GM23248 (cell line): ENCODE measurements around the gene PACS1. TPM values are rescaled to one million over a fixed set of nuclear protein-coding genes. Genes with fewer than 3 reads are reported as not detected.

Source experiments
- DNase-seq: peaks from one replicate; pipeline ENCODE4 v3.0.0-alpha.2; 2015
- H2AFZ ChIP-seq: fragments of 200-600 bp; sonication (generic); 2 replicates; pipeline ENCODE4 v1.6.1; 2016; ENCODE audit warnings: antibody characterized with exemption
- H3F3A ChIP-seq: fragments of 200-600 bp; sonication (generic); 2 replicates; pipeline ENCODE4 v1.6.1; 2016; ENCODE audit warnings: mild to moderate bottlenecking, antibody characterized with exemption, mixed run types; ENCODE audit not compliant: insufficient read depth
- H3K27ac ChIP-seq: fragments of 200-600 bp; sonication (generic); 2 replicates; pipeline ENCODE4 v1.5.1; 2016; ENCODE audit warnings: mild to moderate bottlenecking
- H3K27me3 ChIP-seq: fragments of 200-600 bp; sonication (generic); replicated peaks from 2 replicates; pipeline ENCODE4 v1.6.1; 2016; ENCODE audit warnings: mild to moderate bottlenecking; ENCODE audit not compliant: insufficient read depth
- H3K36me3 ChIP-seq: fragments of 200-600 bp; sonication (generic); 2 replicates; pipeline ENCODE4 v1.6.1; 2016; ENCODE audit warnings: low read depth, mild to moderate bottlenecking
- H3K4me1 ChIP-seq: fragments of 200-600 bp; sonication (generic); 2 replicates; pipeline ENCODE4 v1.6.1; 2016; ENCODE audit warnings: mild to moderate bottlenecking; ENCODE audit not compliant: insufficient read depth
- H3K4me2 ChIP-seq: fragments of 200-600 bp; sonication (generic); one replicate; pipeline ENCODE4 v1.6.1; 2016; ENCODE audit warnings: mild to moderate bottlenecking; ENCODE audit not compliant: unreplicated experiment
- H3K4me3 ChIP-seq: fragments of 200-600 bp; sonication (generic); 2 replicates; pipeline ENCODE4 v1.5.1; 2016; ENCODE audit warnings: mild to moderate bottlenecking
- H3K79me2 ChIP-seq: fragments of 200-600 bp; sonication (generic); 2 replicates; pipeline ENCODE4 v1.6.1; 2016; ENCODE audit warnings: mild to moderate bottlenecking; ENCODE audit not compliant: insufficient read depth
- H3K9ac ChIP-seq: fragments of 200-600 bp; sonication (generic); 2 replicates; pipeline ENCODE4 v1.6.1; 2016; ENCODE audit warnings: mild to moderate bottlenecking
- H3K9me2 ChIP-seq: fragments of 200-600 bp; sonication (generic); 2 replicates; pipeline ENCODE4 v1.6.1; 2016; ENCODE audit warnings: mixed run types, mild to moderate bottlenecking, moderate library complexity; ENCODE audit not compliant: insufficient read depth
- H3K9me3 ChIP-seq: fragments of 200-600 bp; sonication (generic); one replicate; pipeline ENCODE4 v1.6.1; 2017; ENCODE audit warnings: low read depth
- H4K20me1 ChIP-seq: fragments of 200-600 bp; sonication (generic); 2 replicates; pipeline ENCODE4 v1.6.0; 2016; ENCODE audit not compliant: insufficient read depth
- EZH2 ChIP-seq: fragments of 200-600 bp; sonication (generic); IDR thresholded peaks from 2 replicates; pipeline ENCODE4 v1.6.1; 2018; ENCODE audit warnings: antibody characterized with exemption, mild to moderate bottlenecking; ENCODE audit not compliant: insufficient read depth, poor library complexity, severe bottlenecking
- EZH2phosphoT487 ChIP-seq: fragments of 200-600 bp; sonication (generic); IDR thresholded peaks from 2 replicates; pipeline ENCODE4 v1.6.1; 2018; ENCODE audit warnings: antibody characterized with exemption, moderate library complexity, mild to moderate bottlenecking, low read depth; ENCODE audit not compliant: insufficient read depth
- WGBS, 2 experiments: methylation state at CpG; one replicate each; pipeline ENCODE4 v1.1.6; 2015 to 2017; ENCODE audit warnings: low lambda C conversion rate in 2 of 2, low coverage in 1 of 2; ENCODE audit errors: missing lambda C conversion rate in 2 of 2; 5-methylcytosine and 5-hydroxymethylcytosine counted together
- in situ Hi-C: fragments of 300-500 bp; cut with MboI; formaldehyde crosslinking; loops from 2 replicates; pipeline ENCODE4 v1.15.0; 2020
- polyA plus RNA-seq: library from polyadenylated mRNA; unstranded; fragments of >200 nt; fragmentation: Nextera tagmentation; extraction: Ambion mirVana; gene quantifications from 2 replicates; pipeline ENCODE4 v1.2.1, GENCODE V29; 2016
- total RNA-seq: library from RNA; depleted of rRNA; stranded (reverse); fragments of >200 nt; shearing (Covaris generic); gene quantifications from 2 replicates; pipeline ENCODE4 v1.2.3, GENCODE V29; 2014; rRNA removed

Gene PACS1
- total and polyA plus RNA-seq, 2 experiments from 2014 or later: 33.2 to 48.9 TPM

DNA sequence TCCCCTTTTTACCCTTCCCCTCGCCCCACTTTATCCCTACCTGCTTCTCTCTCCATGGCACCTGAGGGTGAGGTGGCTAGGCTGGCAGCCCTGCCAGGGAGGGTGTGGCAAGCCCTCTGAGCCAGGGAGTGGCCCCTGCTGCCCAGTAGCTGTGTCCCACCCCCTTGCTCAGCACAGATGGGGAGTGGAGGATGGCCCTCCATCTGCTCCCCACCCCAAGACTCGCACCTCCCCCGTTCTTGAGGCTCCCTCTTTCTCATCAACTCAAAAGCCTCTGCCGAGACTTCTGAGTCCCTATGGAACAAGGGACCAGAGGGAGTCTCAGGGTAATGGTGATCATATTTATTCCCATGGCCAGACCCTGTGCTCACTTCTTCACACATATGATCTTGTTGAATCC lies 223.3 kb downstream of the PACS1 start:
- H3K4me3 ChIP-seq: no peak overlapping the region
- no peaks in the 10 kb centered on the region for H3K9me2 ChIP-seq
- no peaks in the 10 kb centered on the region for H3K4me1 ChIP-seq
- H3K27ac ChIP-seq: no peak overlapping the region
- no peak overlapping the region for H2AFZ ChIP-seq
- 0 out of 2 replicates have a peak, but pooled peaks cover 10% of the 10 kb centered on the region for H3F3A ChIP-seq
- H3K9ac ChIP-seq: no peak overlapping the region
- 65 to 77% methylated on average over 4 of the region's 4 CpGs for WGBS, 2 experiments
- no peaks in the 10 kb centered on the region for H4K20me1 ChIP-seq
- H3K9me3 ChIP-seq: no peaks in the 10 kb centered on the region
- peaks cover 3% of the 10 kb centered on the region for H3K79me2 ChIP-seq
- no peak for DNase-seq
- in situ Hi-C loops: no loop called here
- TF ChIP-seq EZH2 (no peak), EZH2phosphoT487 (no peak)
- H3K4me2 ChIP-seq: no peak overlapping the region
- no peaks in the 10 kb centered on the region for H3K36me3 ChIP-seq
- peaks cover 11% of the 10 kb centered on the region for H3K27me3 ChIP-seq

- Histone ChIP-seq H3K4me1 (no peaks in the 10 kb centered on the region), H3K79me2 (no peaks in the 10 kb centered on the region), H3F3A (0 out of 2 replicates have a peak, but pooled peaks cover 10% of the 10 kb centered on the region), H3K9me2 (no peaks in the 10 kb centered on the region), H3K36me3 (no peaks in the 10 kb centered on the region), H3K27me3 (peaks cover 11% of the 10 kb centered on the region), H3K9me3 (no peaks in the 10 kb centered on the region), H3K4me3 (no peak overlapping the region), H3K9ac (no peak overlapping the region), H4K20me1 (no peaks in the 10 kb centered on the region), H3K4me2 (no peak overlapping the region), H2AFZ (no peak overlapping the region), H3K27ac (no peak overlapping the region)
- 72% methylated on average over 25 to 30 of the region's 30 CpGs for WGBS, 2 experiments
- DNase-seq: no peak
- no peak for TF ChIP-seq EZH2
- TF ChIP-seq EZH2phosphoT487: no peak
- in situ Hi-C loops: no loop called here
These were observed 223.9 kb downstream of the PACS1 start for GRCh38 chr11:66293777-66294625.

Other genes with a start within 250 kb of the PACS1 start
- gene SNX32, start 236.3 kb upstream of the PACS1 start, total RNA-seq: not detected in 2 replicates
- gene SNX32, start 236.3 kb upstream of the PACS1 start, polyA plus RNA-seq: 0.51 and 0.98 TPM in 2 replicates
- gene CFL1, start 212.1 kb upstream of the PACS1 start, total RNA-seq: 1,045 and 1,312 TPM in 2 replicates
- gene CFL1, start 212.1 kb upstream of the PACS1 start, polyA plus RNA-seq: 2,650 and 2,758 TPM in 2 replicates
- 49.6 and 56.0 TPM in 2 replicates for gene MUS81, start 209.8 kb upstream of the PACS1 start, total RNA-seq
- 39.4 and 42.0 TPM in 2 replicates for gene MUS81, start 209.8 kb upstream of the PACS1 start, polyA plus RNA-seq
- 308 and 328 TPM in 2 replicates for gene EFEMP2, start 197.5 kb upstream of the PACS1 start, total RNA-seq
- 520 and 545 TPM in 2 replicates for gene EFEMP2, start 197.5 kb upstream of the PACS1 start, polyA plus RNA-seq
- gene CTSW, start 190.4 kb upstream of the PACS1 start, total RNA-seq: 1.1 TPM in 1 of 2 replicates, not detected in the other
- gene CTSW, start 190.4 kb upstream of the PACS1 start, polyA plus RNA-seq: 0.23 and 0.51 TPM in 2 replicates
- 201 and 220 TPM in 2 replicates for gene FIBP, start 181.8 kb upstream of the PACS1 start, total RNA-seq
- 200 and 203 TPM in 2 replicates for gene FIBP, start 181.8 kb upstream of the PACS1 start, polyA plus RNA-seq
- gene CCDC85B, start 179.6 kb upstream of the PACS1 start, total RNA-seq: 95.1 and 143 TPM in 2 replicates
- 116 and 118 TPM in 2 replicates for gene CCDC85B, start 179.6 kb upstream of the PACS1 start, polyA plus RNA-seq
- gene FOSL1, start 169.9 kb upstream of the PACS1 start, total RNA-seq: 80.6 and 88.9 TPM in 2 replicates
- gene FOSL1, start 169.9 kb upstream of the PACS1 start, polyA plus RNA-seq: 104 and 105 TPM in 2 replicates
- 46.2 and 50.5 TPM in 2 replicates for gene C11orf68, start 151.2 kb upstream of the PACS1 start, total RNA-seq
- 91.5 and 94.4 TPM in 2 replicates for gene C11orf68, start 151.2 kb upstream of the PACS1 start, polyA plus RNA-seq
- gene DRAP1, start 150.8 kb upstream of the PACS1 start, total RNA-seq: 223 and 307 TPM in 2 replicates
- 517 and 533 TPM in 2 replicates for gene DRAP1, start 150.8 kb upstream of the PACS1 start, polyA plus RNA-seq
- 0.13 TPM in 1 of 2 replicates, not detected in the other for gene TSGA10IP, start 124.8 kb upstream of the PACS1 start, total RNA-seq
- not detected in 2 replicates for gene TSGA10IP, start 124.8 kb upstream of the PACS1 start, polyA plus RNA-seq
- 27.7 and 38.3 TPM in 2 replicates for gene SART1, start 108.5 kb upstream of the PACS1 start, total RNA-seq
- gene SART1, start 108.5 kb upstream of the PACS1 start, polyA plus RNA-seq: 43.4 and 48.6 TPM in 2 replicates
- 21.2 and 22.8 TPM in 2 replicates for gene EIF1AD, start 68.1 kb upstream of the PACS1 start, total RNA-seq
- 21.6 and 25.3 TPM in 2 replicates for gene EIF1AD, start 68.1 kb upstream of the PACS1 start, polyA plus RNA-seq
- gene BANF1, start 67.8 kb upstream of the PACS1 start, total RNA-seq: 24.9 and 31.6 TPM in 2 replicates
- 330 and 346 TPM in 2 replicates for gene BANF1, start 67.8 kb upstream of the PACS1 start, polyA plus RNA-seq
- gene CST6, start 58.3 kb upstream of the PACS1 start, total RNA-seq: 15.3 and 21.9 TPM in 2 replicates
- 35.1 and 35.3 TPM in 2 replicates for gene CST6, start 58.3 kb upstream of the PACS1 start, polyA plus RNA-seq
- gene CATSPER1, start 43.8 kb upstream of the PACS1 start, total RNA-seq: not detected in 2 replicates
- 1.1 and 1.7 TPM in 2 replicates for gene CATSPER1, start 43.8 kb upstream of the PACS1 start, polyA plus RNA-seq
- not detected in 2 replicates for gene GAL3ST3, start 21.1 kb upstream of the PACS1 start, total RNA-seq
- not detected in 2 replicates for gene GAL3ST3, start 21.1 kb upstream of the PACS1 start, polyA plus RNA-seq
- 95.7 and 117 TPM in 2 replicates for gene SF3B2, start 17.9 kb upstream of the PACS1 start, total RNA-seq
- 146 and 152 TPM in 2 replicates for gene SF3B2, start 17.9 kb upstream of the PACS1 start, polyA plus RNA-seq
- 21.9 and 25.5 TPM in 2 replicates for gene KLC2, start 187.4 kb downstream of the PACS1 start, total RNA-seq
- gene KLC2, start 187.4 kb downstream of the PACS1 start, polyA plus RNA-seq: 17.1 and 19.7 TPM in 2 replicates
- gene RAB1B, start 198.4 kb downstream of the PACS1 start, total RNA-seq: 146 and 151 TPM in 2 replicates
- gene RAB1B, start 198.4 kb downstream of the PACS1 start, polyA plus RNA-seq: 86.7 and 92.1 TPM in 2 replicates
- 1.4 TPM in 1 of 2 replicates, not detected in the other for gene CNIH2, start 207.9 kb downstream of the PACS1 start, total RNA-seq
- 0.39 and 0.50 TPM in 2 replicates for gene CNIH2, start 207.9 kb downstream of the PACS1 start, polyA plus RNA-seq
- gene YIF1A, start 218.9 kb downstream of the PACS1 start, total RNA-seq: 193 and 222 TPM in 2 replicates
- 259 and 284 TPM in 2 replicates for gene YIF1A, start 218.9 kb downstream of the PACS1 start, polyA plus RNA-seq
- gene TMEM151A, start 221.6 kb downstream of the PACS1 start, total RNA-seq: 0.54 TPM in 1 of 2 replicates, not detected in the other
- gene TMEM151A, start 221.6 kb downstream of the PACS1 start, polyA plus RNA-seq: 0.19 and 0.33 TPM in 2 replicates
- gene CD248, start 246.8 kb downstream of the PACS1 start, total RNA-seq: 212 and 230 TPM in 2 replicates
- gene CD248, start 246.8 kb downstream of the PACS1 start, polyA plus RNA-seq: 616 and 629 TPM in 2 replicates